Measurements from ENCODE around the gene ADCK1. TPM values are rescaled to one million over a fixed set of nuclear protein-coding genes. Genes with fewer than 3 reads are reported as not detected.
"Not testable (repeated sequence)": the region's sequence is repeated elsewhere in the genome, so short reads cannot be mapped to it uniquely, and the experiment has no call there.

ADCK1 gene
- total RNA-seq, 1 donor from 2014 or later = 9.0 TPM

GRCh38 chr14:77892890-77893484 is 93.1 kb downstream of the ADCK1 start:
- DNase-seq (ENCODE audit: low spot score) = no peak

GRCh38 chr14:77897374-77897773 is 97.5 kb downstream of the ADCK1 start:
- DNase-seq (ENCODE audit: low spot score) = no peak

- no peak for DNase-seq (ENCODE audit: low spot score)
Observed at GRCh38 chr14:77902811-77903210, 102.9 kb downstream of the ADCK1 start.

GRCh38 chr14:77903221-77903620 is 103.3 kb downstream of the ADCK1 start:
- no peak for DNase-seq (ENCODE audit: low spot score)

- no peak for DNase-seq (ENCODE audit: low spot score)
Observed at GRCh38 chr14:77903937-77904617, 104.2 kb downstream of the ADCK1 start.

GRCh38 chr14:77906446-77906845 is 106.5 kb downstream of the ADCK1 start:
- DNase-seq (ENCODE audit: low spot score) = no peak

GRCh38 chr14:77908847-77909246 is 108.9 kb downstream of the ADCK1 start:
- no peak for DNase-seq (ENCODE audit: low spot score)

GRCh38 chr14:77909911-77910310 is 110.0 kb downstream of the ADCK1 start:
- DNase-seq (ENCODE audit: low spot score) = no peak

- DNase-seq (ENCODE audit: low spot score) = no peak
Observed at GRCh38 chr14:77910506-77910905, 110.6 kb downstream of the ADCK1 start.

- no peak for DNase-seq (ENCODE audit: low spot score)
Observed at GRCh38 chr14:77911356-77911755, 111.4 kb downstream of the ADCK1 start.

- no peak for DNase-seq (ENCODE audit: low spot score)
Observed at GRCh38 chr14:77912754-77913556, 113.0 kb downstream of the ADCK1 start.

- DNase-seq (ENCODE audit: low spot score) = no peak
Observed at GRCh38 chr14:77914073-77914721, 114.3 kb downstream of the ADCK1 start.

- DNase-seq (ENCODE audit: low spot score) = not testable (repeated sequence)
Observed at GRCh38 chr14:77915390-77915789, 115.5 kb downstream of the ADCK1 start.

- DNase-seq (ENCODE audit: low spot score) = no peak
Observed at GRCh38 chr14:77917491-77918201, 117.7 kb downstream of the ADCK1 start.

- no peak for DNase-seq (ENCODE audit: low spot score)
Observed at GRCh38 chr14:77918448-77918847, 118.5 kb downstream of the ADCK1 start.

GRCh38 chr14:77920312-77920711 is 120.4 kb downstream of the ADCK1 start:
- DNase-seq (ENCODE audit: low spot score) = no peak

- no peak for DNase-seq (ENCODE audit: low spot score)
Observed at GRCh38 chr14:77921818-77922217, 121.9 kb downstream of the ADCK1 start.

GRCh38 chr14:77923131-77923936 is 123.4 kb downstream of the ADCK1 start:
- no peak for DNase-seq (ENCODE audit: low spot score)

- DNase-seq (ENCODE audit: low spot score) = no peak
Observed at GRCh38 chr14:77924141-77924948, 124.4 kb downstream of the ADCK1 start.

All from mesenteric fat pad (tissue), 1 donor.